Effector CD8-positive, alpha-beta T cell (primary cell): ENCODE results near the gene MPC1.
"Not testable (repeated sequence)": the region's sequence is repeated elsewhere in the genome, so short reads cannot be mapped to it uniquely, and the experiment has no call there.

ENCODE experiments used
- DNase-seq: peaks from one replicate; lab custom pipeline; 2025; lab: John Stamatoyannopoulos, UW

Gene MPC1

GRCh38 chr6:166381381-166381732 is 1.4 kb downstream of the MPC1 start:
- DNase-seq = no peak

DNA sequence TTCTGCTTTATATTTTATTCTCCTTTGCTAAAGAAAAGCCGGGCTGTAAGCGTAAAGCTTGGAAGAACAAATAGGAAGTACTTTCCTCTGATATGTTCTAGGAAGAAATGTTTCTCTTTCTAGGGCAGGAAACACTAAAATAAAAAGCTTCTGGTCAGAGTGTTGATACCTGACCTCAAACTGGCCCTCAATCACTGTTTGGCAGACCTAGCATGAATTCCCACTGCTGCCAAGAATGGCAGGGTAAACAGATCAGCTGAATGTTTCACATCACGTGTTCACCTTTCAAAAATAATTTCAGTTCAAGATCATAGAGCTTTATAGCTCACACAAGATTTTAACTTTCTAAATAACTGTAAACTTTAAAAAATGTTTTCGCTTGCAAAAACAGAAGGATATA is 2.9 kb downstream of the MPC1 start:
- DNase-seq = no peak

GRCh38 chr6:166379103-166379586 is 3.6 kb downstream of the MPC1 start:
- no peak for DNase-seq

- DNase-seq = no peak
These were observed 5.0 kb downstream of the MPC1 start for GRCh38 chr6:166377721-166378120.

GRCh38 chr6:166375013-166375412 is 7.7 kb downstream of the MPC1 start:
- DNase-seq = no peak

DNA sequence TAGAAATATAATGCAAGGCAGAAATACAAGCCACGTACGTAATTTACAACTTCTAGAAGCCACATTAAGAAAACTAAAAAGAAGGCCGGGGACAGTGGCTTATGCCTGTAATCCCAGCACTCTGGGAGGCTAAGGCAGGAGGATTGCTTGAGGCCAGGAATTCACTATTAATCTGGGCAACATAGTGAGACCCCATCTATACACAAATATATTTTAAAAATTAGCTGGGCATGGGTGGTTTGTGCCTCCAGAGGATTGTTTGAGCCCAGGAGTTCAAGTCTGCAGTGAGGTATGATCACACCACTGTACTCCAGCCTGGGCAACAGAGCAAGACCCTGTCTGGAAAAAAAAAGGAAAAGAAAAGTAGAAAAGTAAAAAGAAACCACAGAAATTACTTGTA is 12.3 kb downstream of the MPC1 start:
- DNase-seq = no peak

- no peak for DNase-seq
These were observed 13.0 kb downstream of the MPC1 start for GRCh38 chr6:166369782-166370181.

- no peak for DNase-seq
These were observed 15.8 kb downstream of the MPC1 start for GRCh38 chr6:166366921-166367320.

GRCh38 chr6:166365806-166366205 is 16.9 kb downstream of the MPC1 start:
- no peak for DNase-seq

- no peak for DNase-seq
These were observed 17.5 kb downstream of the MPC1 start for GRCh38 chr6:166365221-166365620.

GRCh38 chr6:166364456-166364855 is 18.3 kb downstream of the MPC1 start:
- DNase-seq = no peak

GRCh38 chr6:166362427-166362826 is 20.3 kb downstream of the MPC1 start:
- DNase-seq = not testable (repeated sequence)

DNA sequence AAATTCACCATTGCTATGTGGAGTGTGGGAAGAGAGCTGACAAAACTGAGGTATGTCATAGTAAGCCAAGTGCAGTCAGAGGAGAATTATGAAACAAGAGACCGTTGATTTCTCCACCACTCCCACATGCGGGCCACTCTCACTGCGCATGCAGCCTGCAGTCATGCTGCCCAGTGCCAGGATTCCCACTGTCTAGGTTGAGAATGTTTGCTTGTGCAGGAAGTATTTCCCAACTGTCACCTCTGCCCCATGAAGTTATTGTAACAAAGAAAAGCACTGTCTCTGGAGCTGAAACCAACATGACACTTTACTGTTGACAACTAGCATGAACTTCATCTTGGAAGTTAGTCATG is 21.7 kb downstream of the MPC1 start:
- no peak for DNase-seq

DNA sequence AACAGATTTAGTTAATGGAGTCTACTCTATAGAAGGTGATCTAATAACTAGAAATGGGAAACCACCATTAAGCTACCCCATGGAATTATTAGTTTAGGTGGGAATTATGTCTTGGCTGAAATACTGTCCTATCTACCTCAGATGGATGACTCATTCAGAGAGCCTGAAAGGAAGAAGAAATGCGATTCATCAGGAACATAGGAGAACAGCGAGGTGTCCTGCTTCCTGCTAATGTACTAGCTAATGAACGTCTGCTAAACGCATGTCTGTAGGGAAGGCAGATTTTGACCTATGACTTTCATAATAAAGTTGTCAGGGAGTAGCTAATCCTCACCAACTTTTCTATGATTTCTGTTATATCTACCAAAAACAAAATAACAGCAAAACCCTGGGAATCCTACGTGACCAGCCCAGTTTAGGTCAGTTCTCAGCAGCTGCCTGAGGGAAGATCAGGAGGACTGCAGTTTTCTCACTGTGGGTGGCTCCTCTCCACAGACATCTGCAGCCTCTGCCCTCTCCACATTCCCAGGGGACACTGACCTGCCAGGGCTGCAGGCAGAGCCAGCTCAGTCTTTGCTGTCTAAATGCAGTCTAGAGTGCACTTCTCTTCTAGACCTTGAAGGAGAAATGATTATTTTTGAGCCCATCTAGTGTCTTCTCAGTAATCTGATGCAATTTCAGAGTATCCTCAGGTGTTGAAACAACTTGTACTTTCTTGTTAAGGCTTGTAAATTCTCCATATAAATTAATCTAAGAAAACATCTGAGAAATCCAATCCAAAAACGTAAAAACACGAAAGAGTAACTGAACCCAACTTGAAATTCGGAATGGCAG is 22.3 kb downstream of the MPC1 start:
- no peak for DNase-seq

- no peak for DNase-seq
These were observed 27.2 kb downstream of the MPC1 start for GRCh38 chr6:166355552-166355951.

GRCh38 chr6:166354965-166355364 is 27.8 kb downstream of the MPC1 start:
- DNase-seq = no peak

GRCh38 chr6:166354143-166354542 is 28.6 kb downstream of the MPC1 start:
- DNase-seq = no peak

DNA sequence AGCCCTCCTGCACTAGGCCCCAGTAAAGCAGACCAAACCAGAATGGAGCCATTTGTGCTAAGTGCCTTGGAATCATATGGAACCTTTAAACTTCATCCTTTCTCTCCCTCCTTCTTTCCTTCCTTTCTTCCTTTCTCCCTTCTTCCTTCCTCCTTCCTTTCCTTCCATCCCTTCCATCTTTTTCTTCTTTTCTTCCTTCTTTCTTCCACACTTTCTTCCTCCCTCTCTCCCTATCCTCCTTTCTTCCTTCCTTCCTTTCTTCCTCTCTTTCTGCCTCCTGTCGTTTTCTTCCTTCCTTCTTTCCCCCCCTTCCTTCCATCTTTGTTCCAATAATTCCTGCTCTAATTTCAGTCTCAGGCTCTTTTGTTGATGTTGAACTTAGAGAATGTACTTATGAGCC is 29.2 kb downstream of the MPC1 start:
- DNase-seq = no peak

GRCh38 chr6:166352923-166353322 is 29.8 kb downstream of the MPC1 start:
- no peak for DNase-seq

DNA sequence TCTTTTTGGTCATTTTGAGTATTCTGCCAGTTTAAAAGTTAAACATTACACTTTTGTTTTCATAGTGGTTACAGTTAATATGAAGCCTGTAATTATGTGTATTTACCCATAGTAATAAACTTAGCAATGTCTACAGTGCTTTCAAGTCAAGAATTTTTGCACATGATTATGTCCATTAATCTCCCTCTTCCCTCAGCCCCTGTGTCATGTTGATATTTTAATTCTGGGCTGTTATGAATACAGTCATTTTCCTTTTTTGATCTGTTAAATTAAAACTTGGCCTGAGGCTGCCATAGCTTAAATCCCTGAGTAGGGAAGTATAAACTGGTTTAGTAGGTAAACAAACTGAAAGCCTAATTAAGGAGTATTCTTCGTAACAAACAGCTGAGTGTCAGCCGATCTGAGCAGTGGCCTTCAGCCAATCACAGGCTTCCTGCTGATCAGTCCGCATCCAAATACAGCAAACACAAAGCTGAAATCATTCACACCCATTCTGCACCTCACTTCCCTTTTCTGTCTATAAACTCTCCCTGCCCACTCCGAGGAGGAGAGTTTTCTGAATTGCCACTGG is 30.9 kb downstream of the MPC1 start:
- DNase-seq = no peak

GRCh38 chr6:166348305-166348949 is 34.3 kb downstream of the MPC1 start:
- no peak for DNase-seq

DNA sequence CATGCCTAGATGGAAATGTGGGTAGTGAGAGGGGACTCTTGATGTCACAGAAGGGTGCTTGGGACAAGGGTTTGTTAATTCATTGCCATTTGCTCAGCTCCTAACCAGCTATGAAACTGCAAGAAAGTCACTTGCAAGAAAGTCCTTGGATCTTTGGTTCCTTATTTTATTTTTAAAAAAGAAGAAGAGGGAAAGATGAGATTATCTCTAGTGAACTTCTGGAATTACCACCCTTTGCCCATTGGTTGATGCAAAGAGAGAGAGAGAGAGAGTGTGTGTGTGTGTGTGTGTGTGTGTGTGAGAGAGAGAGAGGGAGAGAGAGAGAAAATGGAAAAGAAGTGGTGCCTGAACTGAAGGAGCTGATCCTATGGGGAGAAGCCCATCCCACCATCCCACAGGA is 35.8 kb downstream of the MPC1 start:
- no peak for DNase-seq

DNA sequence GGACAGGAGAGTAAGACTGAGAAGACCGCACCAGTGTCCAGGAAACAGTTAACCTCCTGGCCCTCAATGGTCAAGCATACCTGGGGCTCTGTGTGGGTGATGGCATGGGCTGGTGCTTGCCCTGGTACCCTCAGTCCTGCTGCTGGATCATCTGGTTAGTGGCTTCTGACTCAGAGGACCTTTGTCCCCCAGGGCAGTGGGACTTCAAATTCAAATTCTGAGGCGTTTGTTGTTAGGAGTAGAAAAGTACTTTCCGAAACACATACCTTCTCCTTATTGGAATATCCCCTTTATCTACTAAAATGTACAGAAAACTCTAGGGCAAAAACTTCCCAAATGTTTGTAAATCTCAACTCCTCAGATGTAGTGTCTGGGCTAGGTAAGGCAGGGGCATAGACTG is 36.3 kb downstream of the MPC1 start:
- DNase-seq = no peak
